Myocyte (in vitro differentiated cells): ENCODE measurements around the gene MFAP2. TPM values are rescaled to one million over a fixed set of nuclear protein-coding genes. Genes with fewer than 3 reads are reported as not detected.

Experiments
- DNase-seq: peaks from one replicate; pipeline ENCODE4 v3.0.0-alpha.2; 2012; ENCODE audit warnings: low read depth
- polyA plus RNA-seq: library from polyadenylated mRNA; unstranded; fragments of >200 nt; gene quantifications from one replicate; pipeline ENCODE4 v1.2.1, GENCODE V29; 2012; ENCODE audit warnings: missing spikeins
- total RNA-seq: library from RNA; depleted of rRNA; stranded (reverse); fragments of >200 nt; gene quantifications from 2 replicates; pipeline ENCODE4 v1.2.3, GENCODE V29; 2014

The MFAP2 gene, protein sequence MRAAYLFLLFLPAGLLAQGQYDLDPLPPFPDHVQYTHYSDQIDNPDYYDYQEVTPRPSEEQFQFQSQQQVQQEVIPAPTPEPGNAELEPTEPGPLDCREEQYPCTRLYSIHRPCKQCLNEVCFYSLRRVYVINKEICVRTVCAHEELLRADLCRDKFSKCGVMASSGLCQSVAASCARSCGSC
- total RNA-seq, result 1.3 and 1.7 TPM in 2 replicates
- 25.7 TPM for polyA plus RNA-seq

DNA sequence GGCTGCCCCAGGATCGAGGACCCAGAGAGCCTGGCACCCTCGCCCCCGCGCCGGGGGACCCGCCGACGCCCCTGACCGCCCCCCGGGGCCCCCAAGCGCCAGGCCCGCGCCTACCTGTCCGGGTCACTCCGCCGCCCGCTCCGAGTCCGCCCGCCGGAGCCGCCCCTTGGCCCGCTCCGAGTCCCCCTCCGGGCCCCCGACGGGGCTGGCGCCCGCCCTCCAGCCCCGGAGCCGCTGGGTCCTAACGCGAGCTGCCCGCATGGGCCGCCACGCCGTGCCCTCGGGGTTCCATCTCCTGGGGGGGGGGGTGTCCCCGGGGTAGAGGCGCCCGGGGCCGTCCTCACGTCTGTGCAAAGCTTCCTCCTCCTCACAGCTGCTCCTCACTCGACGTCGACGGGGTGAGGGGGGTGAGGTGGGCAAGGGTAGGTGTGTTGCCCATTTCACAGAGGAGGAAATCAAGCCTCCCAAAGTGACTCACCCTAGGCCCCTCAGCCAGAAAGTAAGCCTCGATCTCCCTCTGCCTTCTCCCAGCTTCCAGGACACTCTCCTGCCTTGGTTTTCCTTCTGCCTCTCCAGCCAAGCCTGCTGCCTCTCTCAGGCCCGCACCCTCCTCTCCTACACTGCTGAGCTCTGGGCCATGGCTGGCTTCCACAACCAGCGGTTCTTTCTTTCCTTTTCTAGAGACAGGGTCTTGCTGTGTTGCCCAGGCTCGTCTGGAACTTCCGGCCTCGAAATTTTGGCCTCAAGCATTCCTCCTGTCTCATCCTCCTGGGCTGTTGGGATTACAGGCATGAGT is at the start of gene MFAP2:
MFAP2 (minus strand) TSS at position 148 of the 796 bp plus-strand sequence. CDS start 2,347 bp downstream, outside the sequence.
- DNase-seq, result no peak

DNA sequence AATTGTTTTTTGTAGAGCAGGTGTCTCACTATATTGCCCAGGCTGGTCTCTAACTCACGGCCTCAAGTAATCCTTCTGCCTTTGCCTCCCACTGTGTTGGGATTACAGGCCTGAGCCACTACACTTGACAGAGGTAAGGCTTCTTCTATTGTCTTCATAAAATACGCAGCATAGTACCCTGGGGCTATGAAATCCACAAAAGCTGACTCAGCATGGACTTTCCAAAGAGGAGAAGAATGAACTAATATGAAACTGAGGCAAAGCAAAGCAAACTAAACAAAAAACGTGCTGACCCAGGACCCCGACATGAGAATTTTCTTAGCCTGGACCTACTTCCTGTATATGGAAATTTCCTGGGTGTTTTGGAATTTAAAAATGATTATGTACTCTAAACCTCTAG is 49.8 kb upstream of the MFAP2 start:
- no peak for DNase-seq

DNA sequence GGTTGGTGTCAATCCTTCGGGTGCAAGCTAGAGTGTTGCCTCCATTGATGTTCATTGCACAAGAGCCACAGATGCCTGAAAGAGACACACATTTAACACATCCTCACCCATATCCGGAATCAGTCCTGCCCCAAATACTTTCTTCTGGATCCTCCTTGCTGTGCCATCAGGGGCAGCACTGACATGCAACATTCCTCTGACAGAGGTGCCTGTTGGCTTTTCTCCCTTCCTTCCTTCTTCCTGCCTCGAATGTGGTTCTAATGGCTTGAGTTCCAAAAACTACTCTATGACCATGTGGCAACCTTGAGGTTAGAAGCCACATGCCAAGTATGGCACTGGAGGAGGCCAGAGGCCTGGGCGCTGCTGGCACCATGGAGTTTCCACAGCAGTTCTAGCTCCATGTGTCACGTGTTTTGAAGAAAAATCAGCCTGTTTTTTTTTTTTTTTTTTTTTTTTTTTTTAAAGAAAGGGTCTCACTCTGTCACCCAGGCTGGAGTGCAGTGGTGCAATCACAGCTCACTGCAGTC is 48.3 kb upstream of the MFAP2 start:
- DNase-seq, result peak; percentile 68

DNA sequence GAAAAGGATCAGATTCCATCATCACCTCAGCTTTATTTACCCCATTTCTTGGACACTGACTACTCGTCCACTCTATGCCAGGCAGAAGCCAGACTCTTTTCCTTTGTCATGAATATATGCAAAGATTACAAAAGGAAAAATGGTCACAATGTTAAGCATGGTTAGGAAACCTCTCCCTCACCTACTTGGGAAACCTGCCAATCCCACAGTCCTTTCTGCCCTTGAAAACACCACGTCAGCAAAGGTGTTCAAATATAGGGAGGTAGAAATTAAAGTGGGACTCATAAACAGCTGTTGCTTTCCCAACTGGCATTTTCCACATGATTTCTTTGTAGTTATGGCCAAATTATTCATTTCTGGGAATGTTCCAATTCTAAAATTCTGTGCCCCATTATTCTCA is 47.5 kb upstream of the MFAP2 start:
- no peak for DNase-seq

DNA sequence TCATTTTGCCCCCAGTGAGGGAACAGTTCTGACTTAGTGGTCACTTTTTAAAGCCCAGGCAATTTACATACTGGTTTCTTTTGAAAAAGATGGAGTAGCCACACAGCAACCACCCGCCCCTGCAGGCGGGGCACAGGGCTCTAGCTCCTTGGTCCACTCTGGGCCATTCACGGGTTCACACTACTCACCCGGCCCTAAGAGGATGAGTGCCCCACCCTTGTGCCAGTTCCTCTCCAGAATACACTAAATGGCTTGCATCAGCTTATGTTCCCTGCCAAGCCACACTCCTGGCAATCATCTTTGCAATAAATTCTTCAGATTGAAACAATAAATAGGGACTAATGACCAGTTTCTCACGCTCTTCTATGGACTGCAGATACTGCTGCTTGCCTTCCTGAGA is 47.0 kb upstream of the MFAP2 start:
- DNase-seq, result peak; percentile 15

DNA sequence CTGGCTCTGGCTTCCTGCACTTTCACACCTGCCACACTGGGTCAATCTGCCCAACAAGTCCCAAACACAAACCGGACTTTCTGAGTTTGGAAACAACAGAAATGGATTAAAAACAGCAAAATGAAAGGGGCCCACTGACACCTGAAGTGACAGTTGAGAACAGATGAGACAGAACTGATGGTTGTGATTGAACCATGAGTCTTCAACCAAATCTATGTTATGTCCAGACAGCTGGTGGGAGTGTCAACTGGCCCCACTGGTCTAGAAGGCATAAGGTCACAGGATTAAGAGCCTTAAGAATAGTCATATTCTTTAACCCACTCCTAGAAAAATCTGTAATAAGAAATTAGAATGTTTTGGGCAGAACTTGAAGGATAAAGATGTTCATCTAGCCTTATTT is 44.3 kb upstream of the MFAP2 start:
- DNase-seq, result peak; percentile 29

DNA sequence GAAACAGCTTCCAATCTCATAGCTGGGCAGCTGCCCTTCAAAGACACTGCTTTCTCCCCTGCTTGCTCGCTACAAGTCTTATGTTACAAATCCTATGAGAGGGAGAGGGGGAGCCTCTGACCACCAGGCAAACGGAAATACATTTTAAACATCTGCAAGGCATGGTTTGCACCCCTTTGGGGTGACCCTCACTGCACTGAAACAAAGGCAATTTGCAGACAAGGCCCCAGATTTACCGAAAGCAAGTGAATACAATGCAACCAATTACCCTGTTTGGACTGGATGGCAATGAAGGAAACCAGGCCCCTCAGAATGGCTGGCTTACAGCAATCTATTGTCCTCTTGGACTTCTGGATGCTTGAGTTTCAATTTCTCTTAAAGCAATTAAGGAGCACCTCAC is 43.2 kb upstream of the MFAP2 start:
- no peak for DNase-seq

DNA sequence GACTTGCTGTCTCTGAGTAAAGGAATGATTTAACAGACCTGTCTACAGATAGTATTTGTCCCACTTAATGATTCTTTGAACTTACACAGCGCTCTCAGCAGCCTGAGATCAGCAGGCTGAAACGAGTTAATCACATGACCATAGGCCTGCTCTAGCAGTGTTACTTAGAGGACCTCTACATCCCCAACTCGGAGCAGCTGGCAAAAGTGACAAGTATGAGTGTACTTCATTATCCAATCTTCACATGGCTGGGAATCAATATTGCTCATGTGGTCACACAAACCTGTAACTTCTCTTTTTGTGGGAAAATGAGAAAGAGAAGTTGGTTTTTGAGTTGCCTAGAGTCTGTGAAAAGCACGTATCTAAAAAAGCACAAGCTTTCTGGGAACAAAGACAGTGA is 42.7 kb upstream of the MFAP2 start:
- DNase-seq, result no peak

DNA sequence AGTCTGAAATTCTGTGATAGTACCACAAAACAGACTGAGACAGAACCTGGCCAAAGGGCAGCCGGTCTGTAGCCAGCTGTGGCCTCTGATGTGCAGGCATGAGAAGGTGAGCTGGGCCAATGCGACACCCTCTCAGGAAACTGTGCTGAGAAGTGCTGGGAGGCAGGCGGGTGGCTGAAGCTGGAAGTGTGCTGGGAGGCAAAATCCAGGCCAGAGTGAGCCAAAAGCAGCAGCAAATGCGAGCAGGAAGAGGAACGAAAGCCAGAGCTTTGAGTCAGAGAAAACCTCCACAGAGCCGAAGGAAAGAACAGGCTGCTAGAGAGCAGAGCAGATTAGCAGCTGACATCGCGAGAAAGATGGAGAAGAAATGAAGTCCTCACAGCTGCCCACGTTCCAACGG is 41.5 kb upstream of the MFAP2 start:
- no peak for DNase-seq

DNA sequence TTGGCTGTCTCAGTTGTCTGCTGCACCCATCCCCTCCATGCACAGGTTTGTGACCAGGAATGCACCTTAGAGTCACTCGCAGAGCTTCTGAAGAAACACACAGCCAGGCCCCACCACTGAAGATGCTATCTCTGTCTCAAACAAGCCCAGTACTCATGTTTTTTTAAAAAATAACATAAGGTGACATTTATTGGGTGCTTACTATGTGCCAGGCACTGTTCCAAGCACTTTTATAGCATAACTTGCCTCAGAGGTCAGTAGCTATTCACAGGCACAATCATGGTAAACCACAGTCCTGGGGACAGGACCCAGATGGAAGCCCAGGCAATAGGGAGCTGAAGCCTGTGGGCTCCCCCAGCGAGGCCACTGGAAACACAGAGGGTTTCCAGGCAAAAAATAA is 40.1 kb upstream of the MFAP2 start:
- DNase-seq, result no peak

DNA sequence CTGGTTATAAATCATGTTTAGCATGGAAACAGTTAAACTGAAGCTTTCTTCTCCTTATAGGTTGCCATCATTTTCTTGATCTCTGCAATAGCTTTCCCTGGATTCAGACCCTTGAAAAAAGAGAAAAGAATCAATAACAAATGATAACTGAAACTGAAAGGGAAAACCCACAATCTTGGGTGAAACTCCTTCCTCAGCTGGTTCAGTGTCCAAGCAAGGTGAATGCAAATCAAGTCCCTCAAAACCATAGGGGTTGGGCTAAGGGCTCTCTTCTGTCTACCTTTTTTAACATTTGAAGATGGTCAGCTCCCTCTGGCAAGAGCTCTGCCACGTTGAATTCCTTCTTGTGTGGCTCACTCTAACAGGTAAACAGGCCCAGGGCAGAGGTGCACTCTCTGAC is 38.4 kb upstream of the MFAP2 start:
- DNase-seq, result no peak

DNA sequence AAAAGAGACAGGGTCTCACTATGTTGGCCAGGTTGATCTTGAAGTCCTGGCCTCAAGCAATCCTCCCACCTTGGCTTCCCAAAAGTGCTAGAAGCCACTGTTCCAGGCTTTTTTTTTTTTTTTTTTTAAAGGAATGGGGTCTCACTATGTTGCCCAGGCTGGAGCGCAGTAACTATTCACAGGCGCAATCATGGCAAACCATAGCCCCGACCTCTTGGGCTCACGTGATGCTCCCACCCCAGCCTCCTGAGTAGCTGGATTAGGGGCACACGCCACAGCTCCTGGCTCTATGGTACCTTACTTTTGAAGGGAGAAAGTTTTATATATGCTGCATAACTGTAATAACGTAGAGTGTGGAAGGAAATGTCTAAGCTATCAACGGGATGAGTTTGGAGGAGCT is 37.0 kb upstream of the MFAP2 start:
- DNase-seq, result no peak

DNA sequence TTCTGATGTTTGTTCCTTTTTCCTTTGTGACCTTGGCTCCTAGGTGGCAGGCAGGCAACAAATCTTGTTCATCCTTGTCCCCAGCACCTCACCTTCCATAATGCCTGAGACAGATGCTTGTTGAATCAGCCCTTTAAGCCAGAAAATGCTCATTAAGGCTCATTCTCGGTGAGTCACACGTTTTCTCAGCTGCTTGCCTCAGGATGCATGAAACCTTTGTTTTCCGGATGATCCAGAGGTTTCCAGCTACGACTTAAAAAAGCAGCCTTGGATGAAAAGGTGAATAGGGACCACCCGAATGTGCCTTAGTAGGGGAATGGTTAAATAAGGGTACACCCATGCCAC is 35.9 kb upstream of the MFAP2 start:
- peak; percentile 51 for DNase-seq

DNA sequence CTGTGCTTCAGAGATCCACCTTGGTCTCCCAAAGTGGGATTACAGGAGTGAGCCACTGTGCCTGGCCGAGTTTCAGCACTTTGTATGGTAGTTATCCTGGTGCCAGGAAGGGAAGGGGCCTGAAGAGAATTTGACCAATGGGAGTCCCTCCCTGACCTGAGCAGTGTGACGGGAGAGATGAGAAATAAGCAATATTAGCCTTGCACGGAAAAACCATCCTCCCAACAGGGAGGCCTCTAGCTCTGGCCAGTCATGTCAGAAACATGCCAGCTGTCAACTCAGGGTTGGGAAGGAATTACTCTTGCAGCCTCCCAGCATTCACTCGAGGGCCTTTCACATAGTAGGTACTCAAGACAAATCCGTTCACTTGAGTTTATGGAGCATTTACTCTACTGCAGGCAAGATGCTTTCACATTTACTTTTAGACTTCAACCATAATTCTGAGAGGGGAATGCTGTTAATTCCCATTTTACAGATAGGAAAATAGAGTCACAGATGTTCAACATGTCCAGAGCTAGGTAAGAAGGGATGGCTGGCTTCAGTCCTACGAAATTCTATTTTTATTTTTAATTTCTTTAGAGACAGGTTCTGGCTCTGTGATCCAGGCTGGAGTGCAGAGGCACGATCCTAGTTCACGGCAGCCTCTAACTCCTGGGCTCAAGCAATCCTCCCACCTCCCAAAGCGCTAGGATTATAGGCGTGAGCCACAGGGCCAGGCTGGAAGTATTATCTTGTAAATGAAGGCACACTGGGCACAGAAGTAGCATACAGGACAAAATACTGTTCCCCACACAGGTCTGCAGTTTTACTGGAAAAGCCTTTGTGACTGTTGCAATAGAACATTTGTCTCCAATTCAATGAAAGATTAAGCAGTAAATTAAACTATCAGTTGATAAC is 34.5 kb upstream of the MFAP2 start:
- peak; percentile 31 for DNase-seq

DNA sequence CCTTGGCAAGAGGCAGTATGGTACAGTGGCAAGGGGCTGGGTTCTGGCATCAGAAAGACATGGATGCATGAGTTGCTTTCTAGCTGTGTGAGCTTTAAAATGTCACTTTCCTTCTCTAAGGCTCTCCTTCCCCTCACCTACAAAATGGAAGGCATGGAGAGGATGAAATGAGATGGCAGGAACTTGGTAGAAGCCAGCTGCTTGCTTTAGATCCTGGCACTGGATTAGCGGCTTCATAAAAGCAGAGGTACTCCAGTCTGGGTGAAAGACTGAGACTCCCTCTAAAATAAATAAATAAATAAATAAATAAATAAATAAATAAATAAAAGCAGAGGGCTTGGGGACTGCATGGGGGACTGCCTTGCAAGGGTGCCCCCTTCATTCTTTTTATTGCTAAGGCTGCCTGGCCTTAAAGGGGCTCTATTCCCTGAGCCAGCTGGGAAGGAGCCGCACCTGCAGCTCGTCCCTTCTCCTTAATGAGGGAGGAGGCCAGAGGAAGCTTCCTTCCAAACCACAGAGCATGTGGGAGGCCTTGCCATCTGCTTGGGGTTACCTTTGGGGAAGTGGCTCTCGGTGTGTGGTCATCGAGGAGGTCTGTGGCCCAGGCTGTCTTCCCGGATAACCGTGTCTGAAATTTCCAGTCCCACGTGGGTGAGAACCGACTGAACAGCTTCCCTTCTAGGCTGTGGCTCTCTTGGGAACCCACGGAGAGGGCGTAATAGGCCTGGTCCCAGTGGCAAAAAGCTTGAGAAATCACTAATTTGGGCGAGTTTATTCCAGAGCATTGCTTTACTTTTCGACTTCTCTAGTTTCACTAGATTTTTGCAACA is 33.3 kb upstream of the MFAP2 start:
- DNase-seq, result peak; percentile 90

DNA sequence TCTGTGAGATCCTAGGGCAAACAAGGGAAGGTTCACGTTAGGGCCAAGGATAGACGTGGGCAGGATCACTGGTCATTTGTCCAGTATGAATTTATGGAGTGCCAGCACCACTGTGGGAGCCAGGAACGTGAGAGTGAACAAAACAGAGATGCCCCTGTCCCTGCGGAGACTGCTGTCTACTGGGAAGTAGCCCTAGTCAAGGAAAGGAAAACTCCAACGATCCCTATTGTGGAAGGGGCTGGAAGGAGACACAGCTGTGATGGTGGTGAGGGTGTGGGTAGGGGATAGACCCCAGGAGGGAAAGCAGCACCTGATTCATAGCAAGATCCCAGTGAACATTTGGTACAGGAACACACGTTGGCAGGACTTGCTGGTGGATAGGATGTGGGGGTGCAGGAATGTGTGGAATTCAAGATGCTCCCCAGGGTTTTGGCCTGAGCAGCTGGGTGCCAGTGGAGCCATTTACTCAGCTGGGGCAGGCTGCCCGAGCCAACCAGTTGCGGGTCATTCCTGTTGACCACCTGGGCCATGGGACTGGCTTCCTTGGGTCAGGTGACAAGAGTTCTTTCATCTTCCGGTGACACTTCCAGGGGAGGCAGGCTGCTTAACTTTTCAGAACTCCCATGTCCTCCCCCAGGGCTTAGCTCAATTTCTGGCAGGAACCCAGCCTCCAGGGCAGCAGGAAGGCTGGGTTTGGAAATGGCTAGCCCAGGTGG is 32.5 kb upstream of the MFAP2 start:
- peak; percentile 90 for DNase-seq

DNA sequence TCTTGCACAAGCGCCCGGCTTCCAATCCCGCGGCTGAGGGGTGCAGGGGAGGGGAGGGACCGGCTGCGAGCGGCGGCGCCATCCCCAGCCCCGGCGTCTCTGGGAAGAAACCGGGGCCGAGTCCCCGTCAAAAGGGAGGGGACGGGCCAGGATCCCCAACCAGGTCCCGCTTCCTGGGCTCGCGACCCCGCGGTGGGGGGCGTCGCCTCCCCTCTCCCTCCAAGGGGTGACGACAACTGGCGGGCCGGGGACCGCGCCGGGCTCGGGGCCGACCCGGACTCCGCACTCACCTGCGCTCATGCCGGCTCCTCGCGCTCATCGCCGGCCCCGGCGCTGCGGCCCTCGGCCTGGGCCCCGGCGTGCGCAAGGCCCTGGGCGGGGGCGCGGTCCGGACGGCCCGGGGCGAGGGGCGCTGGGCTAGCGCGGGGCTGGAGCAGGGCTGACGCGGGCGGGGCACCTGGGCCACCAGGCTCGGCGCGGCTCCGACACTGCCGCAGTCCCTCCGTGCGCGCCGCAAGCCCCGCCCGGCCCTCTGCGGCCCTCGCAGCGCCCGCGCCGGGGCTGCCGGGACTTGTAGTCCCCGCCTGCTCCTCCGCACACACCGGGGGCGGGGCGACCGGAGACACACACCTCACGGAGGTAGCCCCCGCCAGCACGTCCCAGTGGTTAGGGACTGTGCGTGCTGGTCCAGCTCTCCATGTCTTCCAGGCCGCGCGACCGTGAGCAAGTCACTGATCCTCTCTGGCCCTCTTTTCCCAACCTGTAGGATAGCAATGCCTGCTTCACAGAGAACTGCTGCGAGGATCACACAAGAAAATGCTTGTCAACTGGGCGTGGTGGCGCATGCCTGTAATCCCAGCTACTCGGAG is 31.3 kb upstream of the MFAP2 start, which contains the start of gene ATP13A2:
ATP13A2 (minus strand) TSS at position 490 of the 869 bp plus-strand sequence; CDS start at position 300, 190 bp downstream.
- DNase-seq, result peak; percentile 67

DNA sequence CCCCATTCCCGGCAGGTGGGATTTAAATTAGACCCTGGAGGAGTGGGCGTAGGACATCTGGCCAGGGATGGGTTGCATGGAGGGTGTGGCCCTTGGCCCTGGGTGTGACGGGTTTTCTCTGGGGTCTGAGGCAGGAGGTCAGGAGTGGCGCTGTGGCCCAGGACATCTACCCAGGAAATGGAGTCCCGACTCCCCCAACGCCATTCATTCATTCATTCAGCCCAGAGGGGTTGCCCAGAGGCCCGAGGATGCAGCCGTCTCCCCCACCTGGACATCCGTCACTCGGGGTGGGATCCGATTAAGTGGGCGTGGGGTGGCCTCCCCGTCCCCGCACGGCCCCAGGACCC is 30.6 kb upstream of the MFAP2 start:
- DNase-seq, result no peak

DNA sequence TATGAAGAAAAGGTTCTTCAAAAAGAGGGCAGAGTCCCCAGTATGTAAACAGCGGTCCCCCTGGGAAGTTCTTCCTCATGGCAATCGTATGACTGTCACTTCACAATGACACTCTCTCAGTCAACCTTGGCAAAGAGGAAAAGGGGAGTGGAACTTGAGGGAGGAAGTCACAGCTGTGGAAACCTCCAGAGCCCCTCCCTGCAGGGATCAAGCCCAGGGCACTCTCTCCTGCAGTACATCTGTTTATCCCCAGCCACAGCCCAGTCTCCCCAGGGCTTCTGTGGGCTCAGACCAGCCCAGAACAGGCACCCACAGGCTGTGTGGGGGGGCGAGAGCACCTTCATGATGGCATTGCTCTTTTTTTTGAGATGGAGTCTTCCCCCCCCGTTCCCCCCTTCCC is 29.3 kb upstream of the MFAP2 start:
- DNase-seq, result peak; percentile 82
